Thoracic aorta endothelial cell (primary cell): Measurements from ENCODE around the gene DUSP10. TPM values are rescaled to one million over a fixed set of nuclear protein-coding genes. Genes with fewer than 3 reads are reported as not detected.

ENCODE experiments used
- total RNA-seq: library from RNA; depleted of rRNA; stranded (reverse); fragments of >200 nt; gene quantifications from 2 replicates; pipeline ENCODE4 v1.2.3, GENCODE V29; 2012

The DUSP10 gene
- 2.8 and 4.7 TPM in 2 replicates for total RNA-seq

GRCh38 chr1:221741703-221742554 is at the start of gene DUSP10:
Gene DUSP10 (minus strand): TSS chr1:221742089. CDS start chr1:221739744, 2,345 bp downstream.

